CD4-positive, alpha-beta T cell (primary cell): ENCODE measurements around the gene COL6A2. TPM values are rescaled to one million over a fixed set of nuclear protein-coding genes. Genes with fewer than 3 reads are reported as not detected.

Experiments
- ATAC-seq: fragments of 200-7000 bp; cut with Tn5 transposase; one replicate; pipeline ENCODE4 v1.10.0; 2022; ENCODE audit warnings: mild to moderate bottlenecking; ENCODE audit not compliant: poor library complexity
- CTCF ChIA-PET: fragments of 350-600 bp; sonication (Branson Sonifier 250); formaldehyde crosslinking; loops from one replicate; lab custom pipeline; 2021; ENCODE audit warnings: antibody characterized with exemption, inconsistent platforms; lab: Charles Lee
- POLR2A ChIA-PET: fragments of 350-600 bp; sonication (Branson Sonifier 250); formaldehyde crosslinking; loops from one replicate; lab custom pipeline; 2021; ENCODE audit warnings: antibody characterized with exemption, inconsistent platforms; lab: Charles Lee
- DNase-seq, 14 experiments: peaks; one replicate each; pipeline ENCODE4 v3.0.0-alpha.2; 2013 to 2020; ENCODE audit warnings: mixed read lengths in 2 of 14
- H3K27ac ChIP-seq, 2 donors: one replicate each; pipeline versions ENCODE4 v1.5.1 to v1.7.0; 2013; ENCODE audit warnings: low read length in 2 of 2, low read depth in 1 of 2, mild to moderate bottlenecking in 1 of 2
- H3K27me3 ChIP-seq, 2 experiments: 1 replicate in 1 of 2; 2 replicates in 1 of 2; pipeline versions ENCODE4 v1.6.1 to v1.7.0; 2013; ENCODE audit warnings: low read length in 2 of 2, control low read depth in 1 of 2, mild to moderate bottlenecking in 1 of 2, moderate library complexity in 1 of 2; ENCODE audit not compliant: insufficient read depth in 2 of 2, control insufficient read depth in 1 of 2
- H3K36me3 ChIP-seq: one replicate; pipeline ENCODE4 v1.6.1; 2013; ENCODE audit warnings: low read length, control low read depth; ENCODE audit not compliant: insufficient read depth
- H3K4me1 ChIP-seq: one replicate; pipeline ENCODE4 v1.6.1; 2013; ENCODE audit warnings: low read length, control low read depth; ENCODE audit not compliant: insufficient read depth
- H3K4me3 ChIP-seq: one replicate; pipeline ENCODE4 v1.5.1; 2013; ENCODE audit warnings: mild to moderate bottlenecking, low read length, moderate library complexity
- H3K9me3 ChIP-seq, 2 experiments: 1 replicate in 1 of 2; 2 replicates in 1 of 2; pipeline versions ENCODE4 v1.6.1 to v1.7.0; 2013; ENCODE audit warnings: low read length in 2 of 2, mild to moderate bottlenecking in 2 of 2, control low read depth in 1 of 2, moderate library complexity in 1 of 2; ENCODE audit not compliant: control insufficient read depth in 1 of 2, insufficient read depth in 1 of 2
- H3K27ac Mint-ChIP-seq: one replicate; pipeline ENCODE4 v1.8.0; 2020; ENCODE audit warnings: mixed read lengths
- H3K27me3 Mint-ChIP-seq: one replicate; pipeline ENCODE4 v1.8.0; 2021; ENCODE audit warnings: mixed read lengths
- H3K36me3 Mint-ChIP-seq: one replicate; pipeline ENCODE4 v1.8.0; 2021; ENCODE audit warnings: low read depth, mixed read lengths
- H3K4me1 Mint-ChIP-seq: one replicate; pipeline ENCODE4 v1.8.0; 2021; ENCODE audit warnings: low read depth, mixed read lengths
- H3K4me3 Mint-ChIP-seq: one replicate; pipeline ENCODE4 v1.8.0; 2020; ENCODE audit warnings: mild to moderate bottlenecking, mixed read lengths
- H3K9me3 Mint-ChIP-seq: one replicate; pipeline ENCODE4 v1.8.0; 2020; ENCODE audit warnings: mixed read lengths
- CTCF ChIP-seq: fragments of 200-600 bp; IDR thresholded peaks from one replicate; pipeline ENCODE4 v1.8.0; 2022; ENCODE audit warnings: antibody characterized with exemption, mild to moderate bottlenecking
- intact Hi-C, 2 experiments: fragments of 100-400 bp; cut with DNase I in 1 of 2; cut with micrococcal nuclease in 1 of 2; formaldehyde crosslinking; loops; one replicate each; pipeline versions ENCODE4 v1.15.1 to v1.9.0; 2023 to 2025; cut with DNase I, micrococcal nuclease
- polyA plus RNA-seq, 2 donors: library from polyadenylated mRNA; unstranded; fragments of 120-200 nt; gene quantifications; one replicate each; pipeline ENCODE4 v1.2.1, GENCODE V29; 2013
- total RNA-seq, 174 experiments: library from RNA in 2 of 174; stranded (reverse) in 2 of 174; gene quantifications; one replicate each; pipeline ENCODE4 v1.2.3 and lab custom pipeline; 2021 to 2026

The COL6A2 gene
- 10 to 100 TPM; 24.1 to 26.4 TPM for total RNA-seq
- polyA plus RNA-seq (2013, experiment 1 of 2) = 20.6 TPM
- polyA plus RNA-seq (2013, experiment 2 of 2) = 52.7 TPM
- total RNA-seq (lab: John Stamatoyannopoulos, UW) = 3.9 to 121 (median 31.4) reads per million in 172 experiments

GRCh38 chr21:46097336-46098293 lies at the start of gene COL6A2:
COL6A2 (plus strand) TSS chr21:46098112.
- Mint-ChIP-seq H3K9me3 (peaks cover 5% of the 10 kb centered on the region), H3K4me3 (peak within 1 kb of the TSS; percentile 76), H3K27me3 (peaks cover 25% of the 10 kb centered on the region), H3K27ac (no peak within 1 kb of the TSS), H3K4me1 (peaks cover 11% of the 10 kb centered on the region), H3K36me3 (peaks cover 7% of the 10 kb centered on the region)
- Histone ChIP-seq H3K4me3 (peak within 1 kb of the TSS; percentile 41), H3K9me3 (peaks cover 5% of the 10 kb centered on the region in 2 experiments), H3K27ac (no peak within 1 kb of the TSS), H3K36me3 (no peaks in the 10 kb centered on the region), H3K27me3 (peaks cover 6 to 14% of the 10 kb centered on the region in 2 experiments), H3K4me1 (peaks cover 34% of the 10 kb centered on the region)
- no peak for TF ChIP-seq CTCF
- DNase-seq (peak in 13 of 14 experiments; percentile 26 to 72 (median 51)), ATAC-seq (peak; percentile 90)
- POLR2A ChIA-PET = no interaction called here
- intact Hi-C loops = loop anchor here (2.0 to 10.0 kb wide), 3 partner anchors 87 to 125 kb away; partner anchors contain the start of gene SPATC1L (in 1 of the 2)
- CTCF ChIA-PET = interaction anchor here (1.5 kb wide), 1 partner anchor 124 kb away, joined by 3 read pairs; no protein-coding TSS in a partner anchor

- CTCF ChIA-PET = interaction anchor here (0.6 kb wide), 1 partner anchor 25 kb away, joined by 3 read pairs; no protein-coding TSS in a partner anchor
- H3K9me3 ChIP-seq = peaks cover 0 to 35% of the 10 kb centered on the region in 2 experiments
- no peak for TF ChIP-seq CTCF
- POLR2A ChIA-PET = no interaction called here
- no peaks in the 10 kb centered on the region for H3K4me1 ChIP-seq
- H3K27me3 Mint-ChIP-seq = no peaks in the 10 kb centered on the region
- H3K4me3 ChIP-seq = no peak overlapping the region
- H3K27me3 ChIP-seq = no peaks in the 10 kb centered on the region
- no peak overlapping the region for H3K27ac ChIP-seq
- H3K4me1 Mint-ChIP-seq = no peaks in the 10 kb centered on the region
- H3K9me3 Mint-ChIP-seq = no peaks in the 10 kb centered on the region
- H3K4me3 Mint-ChIP-seq = no peak overlapping the region
- no peaks in the 10 kb centered on the region for H3K36me3 ChIP-seq
- ATAC-seq = no peak
- DNase-seq = no peak
- intact Hi-C loops = no loop called here
- no peak overlapping the region for H3K27ac Mint-ChIP-seq
- no peaks in the 10 kb centered on the region for H3K36me3 Mint-ChIP-seq
These were observed 48.7 kb upstream of the COL6A2 start for GRCh38 chr21:46048926-46049889.
